Subcutaneous adipose tissue (tissue), 4 donors: ENCODE data around the gene RASEF. TPM values are rescaled to one million over a fixed set of nuclear protein-coding genes. Genes with fewer than 3 reads are reported as not detected.

Source experiments
- CTCF ChIP-seq: fragments of 450-650 bp; IDR thresholded peaks from one replicate; pipeline ENCODE4 v1.5.1; 2016; ENCODE audit warnings: low read depth, mild to moderate bottlenecking, control low read depth, antibody characterized with exemption, moderate library complexity
- total RNA-seq, 4 donors: library from RNA; depleted of rRNA; stranded (reverse); fragments of >200 nt; gene quantifications; one replicate each; pipeline ENCODE4 v1.1.0, GENCODE V29; 2016

Gene RASEF
- total RNA-seq, 4 donors from 2014 or later: under 0.01 to 0.16 TPM; not detected in 2

GRCh38 chr9:83081846-83082245, 18.9 kb upstream of the RASEF start:
- TF ChIP-seq CTCF: no peak

- no peak for TF ChIP-seq CTCF
Measured at GRCh38 chr9:83081010-83081409, 18.1 kb upstream of the RASEF start.

- no peak for TF ChIP-seq CTCF
Measured at GRCh38 chr9:83071626-83072025, 8.7 kb upstream of the RASEF start.

DNA sequence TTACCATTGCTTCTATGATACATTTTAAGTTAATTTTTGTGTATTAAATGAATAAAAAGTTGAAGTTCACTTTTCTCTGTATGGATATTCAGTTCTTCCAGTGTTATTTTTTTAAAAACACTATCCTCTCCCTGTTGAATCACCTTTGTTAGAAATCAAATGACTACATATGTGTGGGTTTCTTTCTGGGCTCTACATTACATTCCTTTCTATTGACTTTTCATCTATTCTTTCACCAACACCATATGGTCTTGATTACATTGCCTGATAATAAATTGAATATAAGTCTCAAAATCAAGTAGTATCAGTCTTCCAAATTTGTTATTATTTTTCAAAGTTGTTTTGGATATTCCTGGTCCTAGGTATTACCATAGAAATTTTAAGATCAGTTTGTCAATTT, 7.3 kb upstream of the RASEF start:
- TF ChIP-seq CTCF: no peak

- TF ChIP-seq CTCF: no peak
Measured at GRCh38 chr9:83069651-83070050, 6.7 kb upstream of the RASEF start.

- no peak for TF ChIP-seq CTCF
Measured at GRCh38 chr9:83068414-83068813, 5.5 kb upstream of the RASEF start.

DNA sequence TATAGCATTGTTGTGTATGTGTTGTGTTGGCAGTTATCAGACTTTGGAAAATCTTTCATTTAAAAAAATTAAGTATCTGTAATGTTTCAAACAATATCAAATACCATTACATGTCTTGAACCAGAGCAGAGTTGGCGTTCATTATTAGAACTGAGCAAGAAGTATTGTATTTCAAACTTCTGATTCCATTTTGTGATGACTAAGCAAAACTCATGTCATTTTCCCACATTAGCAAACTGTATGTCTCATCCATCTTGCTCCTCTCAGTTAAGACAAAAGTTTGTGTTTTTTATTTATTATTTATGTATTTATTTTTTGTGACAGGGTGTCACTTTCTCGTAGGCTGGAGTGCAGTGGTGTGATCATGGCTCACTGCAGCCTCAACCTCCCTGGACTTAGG, 4.6 kb upstream of the RASEF start:
- TF ChIP-seq CTCF: no peak
